HCT116 (cell line): ENCODE measurements around the gene FOXO6.

Experiments used
- CTCF ChIP-seq, 3 experiments: fragments of 200-600 bp in 1 of 3; sonication (generic) in 1 of 3; IDR thresholded peaks in 2 of 3; conservative IDR thresholded peaks in 1 of 3; 2 replicates each; pipeline ENCODE4 v1.5.1; 2012 to 2017; ENCODE audit warnings: low read depth in 2 of 3, low read length in 2 of 3, antibody characterized with exemption in 1 of 3, borderline replicate concordance in 1 of 3, control low read depth in 1 of 3, mild to moderate bottlenecking in 1 of 3, mixed read lengths in 1 of 3, mixed run types in 1 of 3, moderate library complexity in 1 of 3; ENCODE audit not compliant: insufficient read depth in 1 of 3
- EZH2phosphoT487 ChIP-seq: fragments of 200-600 bp; IDR thresholded peaks from 2 replicates; pipeline ENCODE4 v1.6.1; 2018; ENCODE audit warnings: antibody characterized with exemption, borderline replicate concordance
- POLR2A ChIP-seq: IDR thresholded peaks from 2 replicates; pipeline ENCODE4 v1.7.0; 2011; ENCODE audit warnings: borderline replicate concordance; ENCODE audit not compliant: insufficient read depth, insufficient read length; ENCODE audit errors: extremely low read depth
- POLR2AphosphoS5 ChIP-seq: IDR thresholded peaks from 2 replicates; pipeline ENCODE4 v1.6.1; 2011; ENCODE audit warnings: mild to moderate bottlenecking, low read depth, low read length, moderate library complexity
- RAD21 ChIP-seq: IDR thresholded peaks from 2 replicates; pipeline ENCODE4 v1.6.1; 2012; ENCODE audit warnings: low read depth, mild to moderate bottlenecking
- SIN3A ChIP-seq: IDR thresholded peaks from 2 replicates; pipeline ENCODE4 v1.6.1; 2012; ENCODE audit warnings: low read depth
- TF ChIP-seq, protein P1 (sequence below): IDR thresholded peaks from 2 replicates; pipeline ENCODE4 v1.6.1; 2012

- TF ChIP-seq, protein P1, sequence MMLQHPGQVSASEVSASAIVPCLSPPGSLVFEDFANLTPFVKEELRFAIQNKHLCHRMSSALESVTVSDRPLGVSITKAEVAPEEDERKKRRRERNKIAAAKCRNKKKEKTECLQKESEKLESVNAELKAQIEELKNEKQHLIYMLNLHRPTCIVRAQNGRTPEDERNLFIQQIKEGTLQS, result no peak
- TF ChIP-seq EZH2phosphoT487 (no peak), CTCF (IDR thresholded peaks at IDR 0.05 in 2 of 3, conservative IDR thresholded peaks at IDR 0.05 in 1 of 3; ENCODE audit: borderline replicate concordance in 1 of 3, insufficient read depth in 1 of 3, low read depth in 2 of 3, low read length in 2 of 3) (no peak), SIN3A (no peak), POLR2A (no peak), POLR2AphosphoS5 (no peak), RAD21 (no peak)
These were observed 23.3 kb downstream of the FOXO6 start for GRCh38 chr1:41384579-41384978.
